Activated naive CD8-positive, alpha-beta T cell treated with anti-CD3 and anti-CD28 coated beads, Interleukin-2, amount 50 U/mL, for 24 hours (primary cell): ENCODE data around the gene RIC8B.
"Not testable (repeated sequence)": the region's sequence is repeated elsewhere in the genome, so short reads cannot be mapped to it uniquely, and the experiment has no call there.

Source experiments
- ATAC-seq: fragments of 150-1000 bp; cut with Tn5 transposase; one replicate; pipeline ENCODE4 v1.10.0; 2021
- DNase-seq: peaks from one replicate; pipeline ENCODE4 v3.0.0; 2021
- H3K27ac Mint-ChIP-seq: one replicate; pipeline ENCODE4 v1.8.0; 2021; ENCODE audit warnings: mild to moderate bottlenecking, mixed read lengths
- H3K27me3 Mint-ChIP-seq: one replicate; pipeline ENCODE4 v1.8.0; 2021; ENCODE audit warnings: mixed read lengths
- H3K36me3 Mint-ChIP-seq: one replicate; pipeline ENCODE4 v1.8.0; 2021; ENCODE audit warnings: low read depth, mixed read lengths
- H3K4me1 Mint-ChIP-seq: one replicate; pipeline ENCODE4 v1.8.0; 2021; ENCODE audit warnings: mixed read lengths
- H3K4me3 Mint-ChIP-seq: one replicate; pipeline ENCODE4 v1.8.0; 2021; ENCODE audit warnings: mild to moderate bottlenecking, moderate library complexity, mixed read lengths
- H3K9me3 Mint-ChIP-seq: one replicate; pipeline ENCODE4 v1.8.0; 2021; ENCODE audit warnings: mixed read lengths

RIC8B gene

DNA sequence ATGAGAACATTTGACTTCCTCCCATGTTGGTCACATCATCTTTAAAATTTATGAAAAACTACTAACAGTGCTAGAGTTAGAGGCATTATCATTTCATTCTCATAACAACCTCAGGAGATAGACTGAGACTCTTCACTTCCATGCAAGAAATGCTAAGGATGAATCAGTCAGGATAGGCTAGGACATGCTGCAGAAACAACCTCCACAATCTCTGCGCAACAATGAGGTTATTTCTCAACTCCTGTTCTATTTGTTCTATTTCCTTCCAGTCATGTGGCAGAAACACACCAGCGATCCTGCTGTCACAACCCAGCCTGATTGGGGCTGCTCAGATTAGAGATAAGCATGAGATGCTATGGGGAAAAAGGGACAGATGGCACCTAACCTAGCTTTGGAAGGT is 132.2 kb downstream of the RIC8B start:
- DNase-seq: no peak
- no peak for ATAC-seq
- H3K36me3 Mint-ChIP-seq: no peaks in the 10 kb centered on the region
- H3K4me1 Mint-ChIP-seq: peaks cover 23% of the 10 kb centered on the region
- no peaks in the 10 kb centered on the region for H3K9me3 Mint-ChIP-seq
- peaks cover 52% of the 10 kb centered on the region for H3K27me3 Mint-ChIP-seq
- H3K27ac Mint-ChIP-seq: no peak overlapping the region
- H3K4me3 Mint-ChIP-seq: no peak overlapping the region

DNA sequence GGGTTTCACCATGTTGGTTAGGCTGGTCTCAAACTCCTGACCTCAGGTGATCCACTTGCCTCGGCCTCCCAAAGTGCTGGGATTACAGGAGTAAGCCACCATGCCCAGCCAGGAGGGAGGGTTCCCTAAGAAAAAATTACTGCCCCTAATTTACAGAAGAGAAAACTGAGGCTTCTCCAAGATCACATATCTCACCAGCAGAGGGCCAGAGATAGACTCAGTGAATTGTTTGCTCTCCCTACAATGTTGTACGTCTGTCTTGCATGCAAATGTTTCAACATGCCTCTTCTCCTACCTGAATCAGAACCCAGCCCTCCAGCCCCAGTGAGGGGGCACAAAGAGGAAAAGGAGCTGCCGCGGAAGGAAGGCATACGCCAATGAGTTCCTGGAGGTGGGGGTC is 132.9 kb downstream of the RIC8B start:
- ATAC-seq (no peak), DNase-seq (no peak)
- Mint-ChIP-seq H3K27me3 (peaks cover 50% of the 10 kb centered on the region), H3K9me3 (no peaks in the 10 kb centered on the region), H3K4me1 (peaks cover 24% of the 10 kb centered on the region), H3K27ac (no peak overlapping the region), H3K4me3 (no peak overlapping the region), H3K36me3 (no peaks in the 10 kb centered on the region)

GRCh38 chr12:106907846-106908245 is 133.4 kb downstream of the RIC8B start:
- DNase-seq: no peak
- H3K36me3 Mint-ChIP-seq: no peaks in the 10 kb centered on the region
- no peak overlapping the region for H3K4me3 Mint-ChIP-seq
- peaks cover 46% of the 10 kb centered on the region for H3K27me3 Mint-ChIP-seq
- H3K4me1 Mint-ChIP-seq: peaks cover 28% of the 10 kb centered on the region
- H3K9me3 Mint-ChIP-seq: no peaks in the 10 kb centered on the region
- no peak overlapping the region for H3K27ac Mint-ChIP-seq
- ATAC-seq: no peak

DNA sequence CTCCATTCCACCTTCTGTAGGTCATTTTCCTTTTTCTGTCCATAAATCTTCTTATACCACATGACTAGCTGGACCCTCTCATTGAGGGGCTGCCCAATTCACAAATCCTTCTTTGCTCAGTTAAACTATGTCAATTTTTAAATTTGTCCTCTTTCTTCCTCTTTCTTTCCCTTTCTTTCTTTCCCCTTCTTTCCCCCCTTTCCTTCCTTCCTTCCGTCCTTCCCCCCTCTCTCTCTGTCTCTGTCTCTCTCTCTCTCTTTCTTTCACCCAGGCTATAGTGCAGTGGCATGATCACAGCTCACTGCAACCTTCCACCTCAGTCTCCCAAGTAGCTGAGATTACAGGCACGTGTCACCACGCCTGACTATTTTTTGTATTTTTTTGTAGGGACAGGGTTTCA is 134.1 kb downstream of the RIC8B start:
- no peak overlapping the region for H3K4me3 Mint-ChIP-seq
- peaks cover 39% of the 10 kb centered on the region for H3K27me3 Mint-ChIP-seq
- H3K9me3 Mint-ChIP-seq: no peaks in the 10 kb centered on the region
- no peaks in the 10 kb centered on the region for H3K36me3 Mint-ChIP-seq
- no peak for DNase-seq
- no peak overlapping the region for H3K27ac Mint-ChIP-seq
- ATAC-seq: no peak
- peaks cover 24% of the 10 kb centered on the region for H3K4me1 Mint-ChIP-seq

- Mint-ChIP-seq H3K36me3 (no peaks in the 10 kb centered on the region), H3K4me1 (peaks cover 35% of the 10 kb centered on the region), H3K4me3 (no peak overlapping the region), H3K27me3 (peaks cover 28% of the 10 kb centered on the region), H3K9me3 (no peaks in the 10 kb centered on the region), H3K27ac (no peak overlapping the region)
- ATAC-seq (no peak), DNase-seq (no peak)
These were observed 135.7 kb downstream of the RIC8B start for GRCh38 chr12:106910202-106910601.

DNA sequence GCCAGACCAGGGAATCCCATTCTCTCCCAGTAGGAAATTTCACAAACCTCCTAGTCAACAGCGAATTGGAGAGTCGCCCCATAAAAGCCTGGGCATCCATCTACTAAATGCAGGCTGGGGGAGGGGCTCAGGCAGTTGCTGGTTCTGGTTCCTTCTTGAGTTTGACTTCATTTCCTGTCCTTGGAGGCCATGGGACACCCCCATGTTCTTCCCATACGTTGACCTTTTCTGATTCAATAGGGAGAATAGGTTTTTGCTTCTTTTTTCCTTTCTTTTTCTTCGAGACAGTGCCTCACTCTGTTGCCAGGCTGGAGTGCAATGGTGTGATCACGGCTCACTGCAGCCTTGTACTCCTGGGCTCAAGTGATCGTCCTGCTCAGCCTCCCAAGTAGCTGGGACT is 137.1 kb downstream of the RIC8B start:
- no peak for DNase-seq
- Mint-ChIP-seq H3K36me3 (no peaks in the 10 kb centered on the region), H3K4me1 (peaks cover 42% of the 10 kb centered on the region), H3K4me3 (no peak overlapping the region), H3K27ac (no peak overlapping the region), H3K27me3 (peaks cover 19% of the 10 kb centered on the region), H3K9me3 (no peaks in the 10 kb centered on the region)
- no peak for ATAC-seq

- Mint-ChIP-seq H3K9me3 (no peaks in the 10 kb centered on the region), H3K4me3 (no peak overlapping the region), H3K36me3 (no peaks in the 10 kb centered on the region), H3K27me3 (peaks cover 6% of the 10 kb centered on the region), H3K4me1 (peaks cover 42% of the 10 kb centered on the region), H3K27ac (no peak overlapping the region)
- ATAC-seq: no peak
- DNase-seq: no peak
These were observed 139.0 kb downstream of the RIC8B start for GRCh38 chr12:106913456-106913855.

DNA sequence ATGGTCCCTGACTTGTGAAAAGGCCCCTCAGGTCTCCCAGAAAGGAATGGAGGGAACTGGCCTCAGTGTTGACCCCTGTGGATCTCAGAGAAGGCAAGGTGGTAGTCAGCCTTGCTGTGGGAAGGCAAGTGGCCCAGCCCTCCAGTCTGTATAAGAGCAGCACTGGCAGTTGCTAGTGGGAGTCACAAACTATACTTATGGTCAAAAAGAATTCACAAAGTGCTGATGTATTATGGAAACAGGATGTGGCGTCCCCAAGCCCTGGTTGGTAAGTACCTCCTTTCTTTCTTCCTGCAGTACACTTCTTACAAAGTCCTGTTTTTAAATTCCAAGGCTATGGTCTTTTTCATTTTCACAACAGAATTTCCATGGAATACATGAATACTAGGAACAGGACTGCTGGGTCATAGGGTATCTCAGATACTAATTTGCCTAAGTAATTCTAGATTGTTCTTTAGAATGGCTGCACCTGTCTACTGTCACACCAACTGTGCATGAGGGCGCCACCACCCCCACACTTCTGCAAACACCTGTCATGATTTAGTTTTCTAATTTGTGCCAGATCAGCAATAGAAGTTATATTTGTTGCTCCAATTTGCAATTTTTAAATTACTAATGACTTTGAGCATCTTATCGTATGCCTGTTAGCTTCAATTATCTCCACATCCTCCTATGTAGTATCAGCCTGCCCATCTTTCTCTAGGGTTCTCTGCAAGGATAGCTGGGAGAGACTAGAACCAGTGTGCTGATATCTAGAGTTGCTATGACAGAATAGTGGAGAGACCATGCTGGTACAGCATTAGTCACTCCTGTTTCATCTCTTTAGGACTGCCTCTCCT is 140.5 kb downstream of the RIC8B start:
- H3K4me3 Mint-ChIP-seq: no peak overlapping the region
- DNase-seq: no peak
- H3K36me3 Mint-ChIP-seq: no peaks in the 10 kb centered on the region
- H3K4me1 Mint-ChIP-seq: peaks cover 42% of the 10 kb centered on the region
- no peaks in the 10 kb centered on the region for H3K9me3 Mint-ChIP-seq
- H3K27ac Mint-ChIP-seq: peak overlapping the region; percentile 77
- H3K27me3 Mint-ChIP-seq: peaks cover 6% of the 10 kb centered on the region
- ATAC-seq: peak; percentile 85

DNA sequence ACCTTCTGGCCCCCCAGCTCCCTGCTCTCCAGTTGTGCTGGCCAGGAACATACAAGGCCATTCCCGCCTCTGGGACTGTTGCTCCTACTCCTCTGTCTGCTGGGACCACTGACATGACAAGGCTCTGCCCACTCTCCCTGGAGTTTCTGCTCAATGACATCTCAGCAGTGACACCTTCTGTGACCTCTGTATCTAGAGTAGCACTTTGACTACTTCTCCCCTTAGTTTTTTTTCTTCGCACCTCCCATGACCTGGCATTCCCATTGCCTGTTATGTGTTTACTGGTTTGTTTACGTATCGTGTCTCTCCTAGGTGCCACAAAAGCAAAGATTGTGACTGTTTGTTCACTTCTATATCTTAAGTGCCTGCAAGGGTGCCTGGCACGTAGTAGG is 141.1 kb downstream of the RIC8B start:
- Mint-ChIP-seq H3K36me3 (no peaks in the 10 kb centered on the region), H3K27ac (no peak overlapping the region), H3K27me3 (peaks cover 6% of the 10 kb centered on the region), H3K9me3 (no peaks in the 10 kb centered on the region), H3K4me3 (no peak overlapping the region), H3K4me1 (peaks cover 36% of the 10 kb centered on the region)
- ATAC-seq: peak; percentile 31
- DNase-seq: no peak

- Mint-ChIP-seq H3K4me3 (no peak overlapping the region), H3K27ac (no peak overlapping the region), H3K27me3 (peaks cover 12% of the 10 kb centered on the region), H3K4me1 (peaks cover 24% of the 10 kb centered on the region), H3K36me3 (no peaks in the 10 kb centered on the region), H3K9me3 (no peaks in the 10 kb centered on the region)
- DNase-seq (no peak), ATAC-seq (no peak)
These were observed 143.0 kb downstream of the RIC8B start for GRCh38 chr12:106917503-106917902.

DNA sequence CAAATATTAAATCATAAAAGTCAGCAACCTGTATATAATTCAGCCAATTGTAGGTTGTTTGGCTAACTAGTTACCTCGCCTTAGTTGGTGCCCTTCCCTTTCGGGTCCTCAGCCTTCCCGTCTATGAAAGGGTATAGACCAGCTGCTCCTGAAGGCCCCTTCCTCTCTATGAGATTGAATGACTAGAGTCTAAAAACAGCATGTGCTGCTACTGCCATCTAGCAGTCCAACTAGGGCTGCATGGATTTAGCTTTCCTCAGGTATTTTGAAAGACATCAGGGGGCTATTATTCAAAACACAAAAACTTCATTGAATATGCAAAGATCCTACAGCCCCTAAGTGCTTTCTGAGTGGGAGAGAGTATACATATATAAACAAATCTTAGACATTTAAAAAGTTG is 144.3 kb downstream of the RIC8B start:
- no peaks in the 10 kb centered on the region for H3K9me3 Mint-ChIP-seq
- H3K27me3 Mint-ChIP-seq: peaks cover 15% of the 10 kb centered on the region
- H3K36me3 Mint-ChIP-seq: no peaks in the 10 kb centered on the region
- peaks cover 18% of the 10 kb centered on the region for H3K4me1 Mint-ChIP-seq
- ATAC-seq (no peak), DNase-seq (no peak)
- no peak overlapping the region for H3K27ac Mint-ChIP-seq
- no peak overlapping the region for H3K4me3 Mint-ChIP-seq

GRCh38 chr12:106919910-106920544 is 145.5 kb downstream of the RIC8B start:
- H3K4me3 Mint-ChIP-seq: no peak overlapping the region
- no peak for ATAC-seq
- no peak for DNase-seq
- peaks cover 5% of the 10 kb centered on the region for H3K9me3 Mint-ChIP-seq
- peaks cover 9% of the 10 kb centered on the region for H3K4me1 Mint-ChIP-seq
- H3K27me3 Mint-ChIP-seq: peaks cover 21% of the 10 kb centered on the region
- H3K36me3 Mint-ChIP-seq: no peaks in the 10 kb centered on the region
- H3K27ac Mint-ChIP-seq: no peak overlapping the region

- not testable (repeated sequence) for DNase-seq, H3K9me3 Mint-ChIP-seq, H3K36me3 Mint-ChIP-seq, H3K27ac Mint-ChIP-seq, ATAC-seq, H3K4me3 Mint-ChIP-seq, H3K4me1 Mint-ChIP-seq
- H3K27me3 Mint-ChIP-seq: peaks cover 21% of the 10 kb centered on the region
These were observed 147.5 kb downstream of the RIC8B start for GRCh38 chr12:106921976-106922375.

- not testable (repeated sequence) for H3K36me3 Mint-ChIP-seq, H3K4me3 Mint-ChIP-seq, H3K4me1 Mint-ChIP-seq, DNase-seq, H3K27ac Mint-ChIP-seq, H3K9me3 Mint-ChIP-seq, ATAC-seq
- peaks cover 25% of the 10 kb centered on the region for H3K27me3 Mint-ChIP-seq
These were observed 149.1 kb downstream of the RIC8B start for GRCh38 chr12:106923594-106923993.

DNA sequence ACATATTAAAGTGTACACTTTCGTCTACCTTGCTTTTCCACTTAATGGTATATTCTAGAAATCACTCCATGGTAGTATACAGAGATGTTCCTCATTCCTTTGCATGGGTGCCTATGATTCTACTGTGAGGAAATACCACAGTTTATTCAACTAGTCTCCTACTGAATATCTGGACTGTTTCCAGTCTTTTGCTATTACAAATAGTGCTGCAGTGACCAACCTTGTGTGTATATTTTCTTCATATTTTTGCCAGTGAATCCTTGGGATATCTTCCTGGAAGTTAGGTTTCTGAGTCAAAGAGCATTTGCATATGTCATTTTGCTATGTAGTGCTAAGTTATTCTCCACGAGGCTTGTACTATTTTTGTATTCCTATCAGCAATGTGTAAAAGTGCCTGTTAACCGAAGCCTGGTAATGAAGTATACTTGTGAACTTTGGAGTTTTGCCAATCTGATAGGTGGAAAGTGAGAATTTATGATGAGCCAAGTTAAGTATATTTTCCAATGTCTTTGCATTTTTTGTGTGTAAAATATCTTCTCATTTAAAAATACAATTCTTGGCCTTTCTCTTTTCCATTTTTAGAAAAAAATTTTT is 149.9 kb downstream of the RIC8B start:
- Mint-ChIP-seq H3K4me1 (no peaks in the 10 kb centered on the region), H3K36me3 (no peaks in the 10 kb centered on the region), H3K4me3 (no peak overlapping the region), H3K27ac (no peak overlapping the region), H3K9me3 (peaks cover 5% of the 10 kb centered on the region), H3K27me3 (peaks cover 29% of the 10 kb centered on the region)
- ATAC-seq: no peak
- no peak for DNase-seq
